DMS 273 (cell line): ENCODE results near the gene BNIP5.
A peak's percentile ranks its signal among the peaks of the same experiment; 100 is the strongest.

Experiments
- DNase-seq: peaks from one replicate; lab custom pipeline; 2025; ENCODE audit not compliant: unreplicated experiment; lab: John Stamatoyannopoulos, UW

BNIP5 gene

GRCh38 chr6:36269834-36270705 is 66.6 kb downstream of the BNIP5 start, which contains the start of gene PNPLA1:
TSS of gene PNPLA1 (plus strand) at chr6:36270060. CDS start at chr6:36270460, 400 bp downstream.
- no peak for DNase-seq

- peak; percentile 18 for DNase-seq
These were observed 68.0 kb downstream of the BNIP5 start for GRCh38 chr6:36268478-36269275.

- DNase-seq: no peak
These were observed 68.8 kb downstream of the BNIP5 start for GRCh38 chr6:36267731-36268477.

- no peak for DNase-seq
These were observed 69.6 kb downstream of the BNIP5 start for GRCh38 chr6:36266913-36267644.
